22Rv1 (cell line): ENCODE measurements around the gene HSPB2.

Experiments used
- CTCF ChIP-seq: fragments of 450-650 bp; IDR thresholded peaks from 2 replicates; pipeline ENCODE4 v1.5.1; 2017; ENCODE audit warnings: mild to moderate bottlenecking
- ZFX ChIP-seq: fragments of 450-650 bp; IDR thresholded peaks from 2 replicates; pipeline ENCODE4 v1.6.1; 2017; ENCODE audit warnings: antibody characterized with exemption, borderline replicate concordance

DNA sequence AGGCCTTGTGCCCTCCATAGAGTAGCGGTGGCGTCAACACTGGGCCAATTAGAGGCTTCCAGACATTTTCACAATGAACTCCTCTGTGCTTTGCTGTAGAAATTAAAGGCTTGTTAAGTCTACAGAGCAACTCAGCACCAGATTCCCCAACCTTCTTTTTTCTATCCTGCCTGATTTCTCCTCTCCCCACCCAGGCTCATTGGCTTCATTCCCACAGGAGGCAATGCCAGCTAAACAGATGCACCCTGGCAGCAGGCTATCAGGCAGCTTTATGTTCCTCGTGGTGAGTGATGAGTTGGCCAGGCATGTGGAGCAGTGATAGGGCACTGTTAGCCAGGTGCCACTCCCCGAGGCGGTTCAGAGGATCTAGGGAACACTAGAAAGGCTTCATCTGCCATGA is 29.4 kb downstream of the HSPB2 start:
- TF ChIP-seq CTCF (no peak), ZFX (no peak)
